SK-N-SH treated with all-trans-retinoic acid at 6 μM for 48 hours (cell line): ENCODE data around the gene MTHFD2.

ENCODE experiments used
- ATAC-seq: fragments of 200-7000 bp; cut with Tn5 transposase; 3 replicates; pipeline ENCODE4 v1.9.1; 2020; ENCODE audit warnings: mild to moderate bottlenecking, moderate library complexity
- BACH2 ChIP-seq: fragments of 250-450 bp; sonication (Bioruptor Pico); IDR thresholded peaks from 2 replicates; pipeline ENCODE4 v1.9.0; 2021; ENCODE audit warnings: mild to moderate bottlenecking, borderline replicate concordance
- CSDC2 ChIP-seq: fragments of 250-450 bp; sonication (Bioruptor Pico); IDR thresholded peaks from 2 replicates; pipeline ENCODE4 v1.5.0; 2020; ENCODE audit warnings: mild to moderate bottlenecking, moderate library complexity
- ESRRG ChIP-seq: fragments of 250-450 bp; sonication (Bioruptor Pico); IDR thresholded peaks from 2 replicates; pipeline ENCODE4 v1.6.1; 2021; ENCODE audit warnings: mild to moderate bottlenecking
- GLIS3 ChIP-seq: fragments of 250-450 bp; sonication (Bioruptor Pico); IDR thresholded peaks from 2 replicates; pipeline ENCODE4 v1.5.0; 2020; ENCODE audit warnings: mild to moderate bottlenecking, moderate library complexity
- ISL1 ChIP-seq: fragments of 250-450 bp; sonication (Bioruptor Pico); IDR thresholded peaks from 2 replicates; pipeline ENCODE4 v2.1.2; 2022; ENCODE audit warnings: mild to moderate bottlenecking, moderate library complexity
- OSR1 ChIP-seq: fragments of 250-450 bp; sonication (Bioruptor Pico); IDR thresholded peaks from 2 replicates; pipeline ENCODE4 v1.8.0; 2022; ENCODE audit warnings: moderate library complexity, mild to moderate bottlenecking, inconsistent platforms
- PPARA ChIP-seq: fragments of 250-450 bp; sonication (Bioruptor Pico); IDR thresholded peaks from 2 replicates; pipeline ENCODE4 v1.5.0; 2020; ENCODE audit warnings: mild to moderate bottlenecking, borderline replicate concordance
- RARB ChIP-seq: fragments of 250-450 bp; sonication (Bioruptor Pico); IDR thresholded peaks from 2 replicates; pipeline ENCODE4 v1.8.0; 2021; ENCODE audit warnings: mild to moderate bottlenecking, moderate library complexity
- TCF4 ChIP-seq: fragments of 250-450 bp; sonication (Bioruptor Pico); IDR thresholded peaks from 2 replicates; pipeline ENCODE4 v1.8.0; 2021; ENCODE audit warnings: mild to moderate bottlenecking, moderate library complexity, borderline replicate concordance
- TOX ChIP-seq: fragments of 250-450 bp; sonication (Bioruptor Pico); IDR thresholded peaks from 2 replicates; pipeline ENCODE4 v1.8.0; 2021; ENCODE audit warnings: mild to moderate bottlenecking, moderate library complexity, borderline replicate concordance
- ZC3H10 ChIP-seq: fragments of 250-450 bp; sonication (Bioruptor Pico); IDR thresholded peaks from 2 replicates; pipeline ENCODE4 v1.5.1; 2021; ENCODE audit warnings: mild to moderate bottlenecking, moderate library complexity
- ZFP3 ChIP-seq: fragments of 250-450 bp; sonication (Bioruptor Pico); IDR thresholded peaks from 2 replicates; pipeline ENCODE4 v1.5.0; 2020; ENCODE audit warnings: mild to moderate bottlenecking, moderate library complexity
- ZFP30 ChIP-seq: fragments of 450-650 bp; formaldehyde crosslinking; IDR thresholded peaks from 2 replicates; pipeline ENCODE4 v1.5.0; 2022; ENCODE audit warnings: mild to moderate bottlenecking, moderate library complexity
- ZNF565 ChIP-seq: fragments of 450-650 bp; formaldehyde crosslinking; conservative IDR thresholded peaks from 2 replicates; pipeline ENCODE4 v1.5.0; 2020; ENCODE audit warnings: low read depth, mild to moderate bottlenecking, moderate library complexity
- ZNF70 ChIP-seq: fragments of 450-650 bp; formaldehyde crosslinking; IDR thresholded peaks from 2 replicates; pipeline ENCODE4 v1.5.0; 2020; ENCODE audit warnings: mild to moderate bottlenecking, moderate library complexity
- ZNF8 ChIP-seq: fragments of 450-650 bp; formaldehyde crosslinking; IDR thresholded peaks from 2 replicates; pipeline ENCODE4 v1.5.0; 2020; ENCODE audit warnings: mild to moderate bottlenecking, moderate library complexity
- TF ChIP-seq, protein P1 (sequence below): fragments of 250-450 bp; sonication (Bioruptor Pico); IDR thresholded peaks from 2 replicates; pipeline ENCODE4 v1.8.0; 2021; ENCODE audit warnings: low read depth, mild to moderate bottlenecking, moderate library complexity, borderline replicate concordance
- TF ChIP-seq, protein P2 (sequence below): fragments of 250-450 bp; sonication (Bioruptor Pico); IDR thresholded peaks from 2 replicates; pipeline ENCODE4 v1.5.0; 2020; ENCODE audit warnings: mild to moderate bottlenecking, moderate library complexity
- TF ChIP-seq, protein P3 (sequence below): fragments of 250-450 bp; sonication (Bioruptor Pico); IDR thresholded peaks from 2 replicates; pipeline ENCODE4 v1.5.1; 2021; ENCODE audit warnings: mild to moderate bottlenecking, moderate library complexity
- TF ChIP-seq, protein P4 (sequence below): fragments of 250-450 bp; sonication (Bioruptor Pico); IDR thresholded peaks from 2 replicates; pipeline ENCODE4 v1.5.1; 2020; ENCODE audit warnings: low read depth, mild to moderate bottlenecking, moderate library complexity
- TF ChIP-seq, protein P5 (sequence below): fragments of 250-450 bp; sonication (Bioruptor Pico); IDR thresholded peaks from 2 replicates; pipeline ENCODE4 v1.8.0; 2020; ENCODE audit warnings: mild to moderate bottlenecking, moderate library complexity, borderline replicate concordance

Gene MTHFD2

DNA sequence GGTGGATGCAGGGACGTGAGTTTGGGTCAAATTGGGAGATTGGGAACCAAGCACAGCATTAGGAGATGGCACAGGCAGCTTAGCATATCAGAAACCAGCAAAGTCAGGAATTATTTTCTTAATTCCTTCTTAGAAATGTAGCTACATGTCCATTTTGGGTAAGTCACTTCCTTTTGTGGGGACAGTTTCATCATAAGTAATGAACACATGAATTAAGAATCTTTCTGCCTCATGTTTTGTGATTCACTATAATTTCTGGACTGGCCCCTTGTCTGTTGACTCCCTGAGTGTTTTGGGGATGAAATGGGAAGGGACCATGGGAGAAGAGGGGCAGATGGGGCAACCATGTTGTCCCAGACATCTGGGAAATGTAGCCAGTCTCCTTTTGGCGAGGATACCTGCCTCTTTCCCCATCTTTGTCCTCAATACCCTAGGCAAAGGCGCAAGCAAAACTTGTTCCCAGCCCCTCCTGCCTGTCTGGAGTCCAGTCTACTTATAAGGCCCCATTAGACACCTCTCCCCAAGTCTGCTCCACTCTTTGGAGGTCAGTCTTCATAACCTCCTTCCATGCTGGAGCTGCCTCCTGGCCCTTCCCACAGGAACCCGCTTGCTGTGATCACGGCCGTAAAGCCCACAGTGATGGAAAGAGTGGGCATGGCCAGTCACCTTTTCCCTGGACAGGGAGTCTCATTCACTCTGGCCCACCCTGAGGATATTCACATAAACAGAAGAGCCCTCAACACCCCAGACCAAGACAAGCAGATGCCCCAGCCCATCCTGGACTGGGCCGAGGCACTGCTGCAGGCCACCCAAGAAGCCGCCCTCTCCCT is 25.7 kb downstream of the MTHFD2 start:
- TF ChIP-seq, protein P1, sequence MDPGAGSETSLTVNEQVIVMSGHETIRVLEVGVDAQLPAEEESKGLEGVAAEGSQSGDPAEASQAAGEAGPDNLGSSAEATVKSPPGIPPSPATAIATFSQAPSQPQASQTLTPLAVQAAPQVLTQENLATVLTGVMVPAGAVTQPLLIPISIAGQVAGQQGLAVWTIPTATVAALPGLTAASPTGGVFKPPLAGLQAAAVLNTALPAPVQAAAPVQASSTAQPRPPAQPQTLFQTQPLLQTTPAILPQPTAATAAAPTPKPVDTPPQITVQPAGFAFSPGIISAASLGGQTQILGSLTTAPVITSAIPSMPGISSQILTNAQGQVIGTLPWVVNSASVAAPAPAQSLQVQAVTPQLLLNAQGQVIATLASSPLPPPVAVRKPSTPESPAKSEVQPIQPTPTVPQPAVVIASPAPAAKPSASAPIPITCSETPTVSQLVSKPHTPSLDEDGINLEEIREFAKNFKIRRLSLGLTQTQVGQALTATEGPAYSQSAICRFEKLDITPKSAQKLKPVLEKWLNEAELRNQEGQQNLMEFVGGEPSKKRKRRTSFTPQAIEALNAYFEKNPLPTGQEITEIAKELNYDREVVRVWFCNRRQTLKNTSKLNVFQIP (CRISPR knock-in tag) = no peak
- no peak for TF ChIP-seq OSR1 (CRISPR knock-in tag)
- TF ChIP-seq ESRRG (CRISPR knock-in tag) = no peak
- TF ChIP-seq, protein P2, sequence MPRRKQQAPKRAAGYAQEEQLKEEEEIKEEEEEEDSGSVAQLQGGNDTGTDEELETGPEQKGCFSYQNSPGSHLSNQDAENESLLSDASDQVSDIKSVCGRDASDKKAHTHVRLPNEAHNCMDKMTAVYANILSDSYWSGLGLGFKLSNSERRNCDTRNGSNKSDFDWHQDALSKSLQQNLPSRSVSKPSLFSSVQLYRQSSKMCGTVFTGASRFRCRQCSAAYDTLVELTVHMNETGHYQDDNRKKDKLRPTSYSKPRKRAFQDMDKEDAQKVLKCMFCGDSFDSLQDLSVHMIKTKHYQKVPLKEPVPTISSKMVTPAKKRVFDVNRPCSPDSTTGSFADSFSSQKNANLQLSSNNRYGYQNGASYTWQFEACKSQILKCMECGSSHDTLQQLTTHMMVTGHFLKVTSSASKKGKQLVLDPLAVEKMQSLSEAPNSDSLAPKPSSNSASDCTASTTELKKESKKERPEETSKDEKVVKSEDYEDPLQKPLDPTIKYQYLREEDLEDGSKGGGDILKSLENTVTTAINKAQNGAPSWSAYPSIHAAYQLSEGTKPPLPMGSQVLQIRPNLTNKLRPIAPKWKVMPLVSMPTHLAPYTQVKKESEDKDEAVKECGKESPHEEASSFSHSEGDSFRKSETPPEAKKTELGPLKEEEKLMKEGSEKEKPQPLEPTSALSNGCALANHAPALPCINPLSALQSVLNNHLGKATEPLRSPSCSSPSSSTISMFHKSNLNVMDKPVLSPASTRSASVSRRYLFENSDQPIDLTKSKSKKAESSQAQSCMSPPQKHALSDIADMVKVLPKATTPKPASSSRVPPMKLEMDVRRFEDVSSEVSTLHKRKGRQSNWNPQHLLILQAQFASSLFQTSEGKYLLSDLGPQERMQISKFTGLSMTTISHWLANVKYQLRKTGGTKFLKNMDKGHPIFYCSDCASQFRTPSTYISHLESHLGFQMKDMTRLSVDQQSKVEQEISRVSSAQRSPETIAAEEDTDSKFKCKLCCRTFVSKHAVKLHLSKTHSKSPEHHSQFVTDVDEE (CRISPR knock-in tag) = no peak
- no peak for TF ChIP-seq ZFP30 (CRISPR knock-in tag)
- TF ChIP-seq, protein P3, sequence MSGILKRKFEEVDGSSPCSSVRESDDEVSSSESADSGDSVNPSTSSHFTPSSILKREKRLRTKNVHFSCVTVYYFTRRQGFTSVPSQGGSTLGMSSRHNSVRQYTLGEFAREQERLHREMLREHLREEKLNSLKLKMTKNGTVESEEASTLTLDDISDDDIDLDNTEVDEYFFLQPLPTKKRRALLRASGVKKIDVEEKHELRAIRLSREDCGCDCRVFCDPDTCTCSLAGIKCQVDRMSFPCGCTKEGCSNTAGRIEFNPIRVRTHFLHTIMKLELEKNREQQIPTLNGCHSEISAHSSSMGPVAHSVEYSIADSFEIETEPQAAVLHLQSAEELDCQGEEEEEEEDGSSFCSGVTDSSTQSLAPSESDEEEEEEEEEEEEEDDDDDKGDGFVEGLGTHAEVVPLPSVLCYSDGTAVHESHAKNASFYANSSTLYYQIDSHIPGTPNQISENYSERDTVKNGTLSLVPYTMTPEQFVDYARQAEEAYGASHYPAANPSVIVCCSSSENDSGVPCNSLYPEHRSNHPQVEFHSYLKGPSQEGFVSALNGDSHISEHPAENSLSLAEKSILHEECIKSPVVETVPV (CRISPR knock-in tag) = no peak
- TF ChIP-seq RARB (CRISPR knock-in tag) = no peak
- no peak for TF ChIP-seq ZNF565 (CRISPR knock-in tag)
- no peak for TF ChIP-seq PPARA (CRISPR knock-in tag)
- TF ChIP-seq ZNF70 (CRISPR knock-in tag) = no peak
- TF ChIP-seq ZFP3 (CRISPR knock-in tag) = no peak
- no peak for ATAC-seq

DNA sequence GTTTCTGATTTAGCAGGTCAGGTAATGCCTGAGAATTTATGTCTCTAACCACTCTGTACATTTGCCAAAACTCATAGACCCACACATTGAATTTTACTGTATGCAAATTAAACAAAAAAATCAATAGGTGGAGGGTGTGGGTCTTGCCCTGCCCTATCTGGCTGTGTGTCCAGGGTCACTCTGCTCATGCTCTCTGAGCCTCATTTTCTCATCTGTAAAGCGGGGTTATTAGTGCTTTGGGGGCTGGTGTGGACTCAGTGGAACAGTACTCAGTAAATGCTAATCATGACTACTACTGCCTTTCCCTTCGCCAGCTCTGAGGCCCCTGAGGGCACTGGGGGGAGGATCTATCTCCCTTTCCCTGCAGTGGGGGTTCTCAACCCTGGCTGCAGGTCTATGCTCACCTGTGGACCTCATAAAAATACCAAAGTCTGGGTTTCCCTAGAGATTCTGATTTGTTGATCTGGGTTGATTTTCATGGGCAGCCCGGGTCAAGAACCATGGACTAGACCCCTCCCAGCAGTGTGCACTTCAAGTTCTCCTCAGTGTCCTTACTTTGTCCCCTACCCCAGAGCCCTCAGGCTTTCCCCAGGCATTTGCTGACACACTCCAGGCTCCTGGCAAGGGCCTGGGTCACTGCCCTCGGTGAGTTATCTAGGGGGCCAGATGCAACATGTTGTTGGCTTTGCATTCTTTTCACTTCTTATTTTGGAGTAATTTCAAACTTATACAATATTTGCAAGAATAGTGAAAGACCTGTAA is 27.5 kb downstream of the MTHFD2 start:
- TF ChIP-seq, protein P4, sequence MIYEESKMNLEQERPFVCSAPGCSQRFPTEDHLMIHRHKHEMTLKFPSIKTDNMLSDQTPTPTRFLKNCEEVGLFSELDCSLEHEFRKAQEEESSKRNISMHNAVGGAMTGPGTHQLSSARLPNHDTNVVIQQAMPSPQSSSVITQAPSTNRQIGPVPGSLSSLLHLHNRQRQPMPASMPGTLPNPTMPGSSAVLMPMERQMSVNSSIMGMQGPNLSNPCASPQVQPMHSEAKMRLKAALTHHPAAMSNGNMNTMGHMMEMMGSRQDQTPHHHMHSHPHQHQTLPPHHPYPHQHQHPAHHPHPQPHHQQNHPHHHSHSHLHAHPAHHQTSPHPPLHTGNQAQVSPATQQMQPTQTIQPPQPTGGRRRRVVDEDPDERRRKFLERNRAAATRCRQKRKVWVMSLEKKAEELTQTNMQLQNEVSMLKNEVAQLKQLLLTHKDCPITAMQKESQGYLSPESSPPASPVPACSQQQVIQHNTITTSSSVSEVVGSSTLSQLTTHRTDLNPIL (CRISPR knock-in tag) = no peak
- TF ChIP-seq BACH2 (CRISPR knock-in tag) (no peak), ISL1 (CRISPR knock-in tag) (no peak), OSR1 (CRISPR knock-in tag) (no peak), TOX (CRISPR knock-in tag) (no peak), ZNF565 (CRISPR knock-in tag) (no peak), ZC3H10 (no peak), ESRRG (CRISPR knock-in tag) (no peak), CSDC2 (CRISPR knock-in tag) (no peak), TCF4 (CRISPR knock-in tag) (no peak), ZFP3 (CRISPR knock-in tag) (no peak), GLIS3 (no peak), ZNF8 (no peak)
- TF ChIP-seq, protein P5, sequence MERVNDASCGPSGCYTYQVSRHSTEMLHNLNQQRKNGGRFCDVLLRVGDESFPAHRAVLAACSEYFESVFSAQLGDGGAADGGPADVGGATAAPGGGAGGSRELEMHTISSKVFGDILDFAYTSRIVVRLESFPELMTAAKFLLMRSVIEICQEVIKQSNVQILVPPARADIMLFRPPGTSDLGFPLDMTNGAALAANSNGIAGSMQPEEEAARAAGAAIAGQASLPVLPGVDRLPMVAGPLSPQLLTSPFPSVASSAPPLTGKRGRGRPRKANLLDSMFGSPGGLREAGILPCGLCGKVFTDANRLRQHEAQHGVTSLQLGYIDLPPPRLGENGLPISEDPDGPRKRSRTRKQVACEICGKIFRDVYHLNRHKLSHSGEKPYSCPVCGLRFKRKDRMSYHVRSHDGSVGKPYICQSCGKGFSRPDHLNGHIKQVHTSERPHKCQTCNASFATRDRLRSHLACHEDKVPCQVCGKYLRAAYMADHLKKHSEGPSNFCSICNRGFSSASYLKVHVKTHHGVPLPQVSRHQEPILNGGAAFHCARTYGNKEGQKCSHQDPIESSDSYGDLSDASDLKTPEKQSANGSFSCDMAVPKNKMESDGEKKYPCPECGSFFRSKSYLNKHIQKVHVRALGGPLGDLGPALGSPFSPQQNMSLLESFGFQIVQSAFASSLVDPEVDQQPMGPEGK (CRISPR knock-in tag) = no peak
- TF ChIP-seq, protein P1 (CRISPR knock-in tag) = no peak
- TF ChIP-seq, protein P2 (CRISPR knock-in tag) = no peak
- TF ChIP-seq, protein P3 (CRISPR knock-in tag) = no peak
- no peak for ATAC-seq
